Measurements from ENCODE around the gene RTP4.
"Not testable (repeated sequence)": the region's sequence is repeated elsewhere in the genome, so short reads cannot be mapped to it uniquely, and the experiment has no call there.

The RTP4 gene

GRCh38 chr3:187385296-187385695, 17.1 kb downstream of the RTP4 start:
- H3K4me3 ChIP-seq (replicated peaks; ENCODE audit: low read depth, low read length): no peak overlapping the region
- DNase-seq (ENCODE audit: low read depth): no peak
- no peak for TF ChIP-seq CTCF (IDR thresholded peaks at IDR 0.05; ENCODE audit: low read length, missing control alignments)

GRCh38 chr3:187396661-187397060, 28.5 kb downstream of the RTP4 start:
- TF ChIP-seq CTCF (IDR thresholded peaks at IDR 0.05; ENCODE audit: low read length, missing control alignments): no peak
- H3K4me3 ChIP-seq (replicated peaks; ENCODE audit: low read depth, low read length): no peak overlapping the region
- no peak for DNase-seq (ENCODE audit: low read depth)

GRCh38 chr3:187398955-187399354, 30.8 kb downstream of the RTP4 start:
- DNase-seq (ENCODE audit: low read depth): no peak
- no peak for TF ChIP-seq CTCF (IDR thresholded peaks at IDR 0.05; ENCODE audit: low read length, missing control alignments)

GRCh38 chr3:187400756-187401155, 32.6 kb downstream of the RTP4 start:
- TF ChIP-seq CTCF (IDR thresholded peaks at IDR 0.05; ENCODE audit: low read length, missing control alignments): no peak
- DNase-seq (ENCODE audit: low read depth): peak; percentile 6
- no peak overlapping the region for H3K4me3 ChIP-seq (replicated peaks; ENCODE audit: low read depth, low read length)

More at GRCh38 chr3:187398955-187399354, 30.8 kb downstream of the RTP4 start:
- no peak overlapping the region for H3K4me3 ChIP-seq (replicated peaks; ENCODE audit: low read depth, low read length)

GRCh38 chr3:187401856-187402255, 33.7 kb downstream of the RTP4 start:
- DNase-seq (ENCODE audit: low read depth): no peak
- TF ChIP-seq CTCF (IDR thresholded peaks at IDR 0.05; ENCODE audit: low read length, missing control alignments): no peak
- H3K4me3 ChIP-seq (replicated peaks; ENCODE audit: low read depth, low read length): no peak overlapping the region

GRCh38 chr3:187403768-187404288, 35.6 kb downstream of the RTP4 start:
- TF ChIP-seq CTCF (IDR thresholded peaks at IDR 0.05; ENCODE audit: low read length, missing control alignments): no peak
- H3K4me3 ChIP-seq (replicated peaks; ENCODE audit: low read depth, low read length): no peak overlapping the region
- DNase-seq (ENCODE audit: low read depth): peak; percentile 93

GRCh38 chr3:187406927-187407326, 38.7 kb downstream of the RTP4 start:
- H3K4me3 ChIP-seq (replicated peaks; ENCODE audit: low read depth, low read length): no peak overlapping the region
- DNase-seq (ENCODE audit: low read depth): peak; percentile 20
- TF ChIP-seq CTCF (IDR thresholded peaks at IDR 0.05; ENCODE audit: low read length, missing control alignments): no peak

GRCh38 chr3:187411991-187412781, 44.0 kb downstream of the RTP4 start:
- H3K4me3 ChIP-seq (replicated peaks; ENCODE audit: low read depth, low read length); DNase-seq (ENCODE audit: low read depth): not testable (repeated sequence)

Data from fibroblast of pulmonary artery (primary cell).